Measurements from ENCODE around the gene YARS1. TPM values are rescaled to one million over a fixed set of nuclear protein-coding genes. Genes with fewer than 3 reads are reported as not detected.
"Not testable (repeated sequence)": the region's sequence is repeated elsewhere in the genome, so short reads cannot be mapped to it uniquely, and the experiment has no call there.

YARS1 gene
- total RNA-seq, 1 experiment from 2014 or later, result 120 TPM

GRCh38 chr1:32798191-32798590 is 19.0 kb downstream of the YARS1 start:
- intact Hi-C loops (cut with micrococcal nuclease; ENCODE audit: unreplicated experiment), result no loop called here
- no peaks in the 10 kb centered on the region for H3K27me3 ChIP-seq (ENCODE audit: control insufficient read depth, insufficient read depth, low read length)
- H3K27ac ChIP-seq (ENCODE audit: low read length), result no peak overlapping the region
- ChIA-PET CTCF (no interaction called here), POLR2A (no interaction called here)
- no peak for TF ChIP-seq POLR2AphosphoS5 (IDR thresholded peaks at IDR 0.05; ENCODE audit: low read depth, low read length)
- TF ChIP-seq REST (IDR thresholded peaks at IDR 0.05; ENCODE audit: insufficient read depth in 1 of 2, low read depth in 2 of 2, low read length in 1 of 2), result no peak
- TF ChIP-seq SIN3A (IDR thresholded peaks at IDR 0.05; ENCODE audit: borderline replicate concordance, insufficient read depth, low read depth, low read length), result no peak
- no peak for TF ChIP-seq TCF7L2 (IDR thresholded peaks at IDR 0.05; ENCODE audit: low read depth, low read length)
- no peak for TF ChIP-seq CTCF (IDR thresholded peaks at IDR 0.05)
- no peak overlapping the region for H3K4me3 ChIP-seq (ENCODE audit: low read depth in 2 of 2, low read length in 2 of 2)
- in situ Hi-C loops (cut with HindIII; ENCODE audit: low pct_unique_long_range_greater_than_20kb, low sequenced_read_pairs), result no loop called here
- no peak for DNase-seq (ENCODE audit: low read depth, low spot score)
- H3K4me1 ChIP-seq (ENCODE audit: control insufficient read depth, insufficient read depth, low read length), result no peaks in the 10 kb centered on the region
- peaks cover 23% of the 10 kb centered on the region for H3K36me3 ChIP-seq (ENCODE audit: control insufficient read depth, insufficient read depth, low read length)
- no peaks in the 10 kb centered on the region for H3K9me3 ChIP-seq (ENCODE audit: control insufficient read depth, insufficient read depth, low read depth, low read length)
- ATAC-seq, result peak; percentile 57; the same call in 1 of the 2 replicates
- BruUV-seq (replicated peaks), result no TSS peak

GRCh38 chr1:32797456-32797855 is 19.7 kb downstream of the YARS1 start:
- Histone ChIP-seq H3K36me3 (ENCODE audit: control insufficient read depth, insufficient read depth, low read length) (peaks cover 25% of the 10 kb centered on the region), H3K4me1 (ENCODE audit: control insufficient read depth, insufficient read depth, low read length) (no peaks in the 10 kb centered on the region), H3K4me3 (ENCODE audit: low read depth in 2 of 2, low read length in 2 of 2) (no peak overlapping the region), H3K27ac (ENCODE audit: low read length) (no peak overlapping the region), H3K9me3 (ENCODE audit: control insufficient read depth, insufficient read depth, low read depth, low read length) (no peaks in the 10 kb centered on the region), H3K27me3 (ENCODE audit: control insufficient read depth, insufficient read depth, low read length) (no peaks in the 10 kb centered on the region)
- peak; percentile 69 for ATAC-seq
- BruUV-seq (replicated peaks), result no TSS peak
- CTCF ChIA-PET, result no interaction called here
- in situ Hi-C loops (cut with HindIII; ENCODE audit: low pct_unique_long_range_greater_than_20kb, low sequenced_read_pairs), result no loop called here
- no peak for TF ChIP-seq CTCF (IDR thresholded peaks at IDR 0.05)
- no peak for TF ChIP-seq SIN3A (IDR thresholded peaks at IDR 0.05; ENCODE audit: borderline replicate concordance, insufficient read depth, low read depth, low read length)
- no peak for TF ChIP-seq POLR2AphosphoS5 (IDR thresholded peaks at IDR 0.05; ENCODE audit: low read depth, low read length)
- no peak for TF ChIP-seq TCF7L2 (IDR thresholded peaks at IDR 0.05; ENCODE audit: low read depth, low read length)
- TF ChIP-seq REST (IDR thresholded peaks at IDR 0.05; ENCODE audit: insufficient read depth in 1 of 2, low read depth in 2 of 2, low read length in 1 of 2), result no peak
- POLR2A ChIA-PET, result no interaction called here
- intact Hi-C loops (cut with micrococcal nuclease; ENCODE audit: unreplicated experiment), result no loop called here
- DNase-seq (ENCODE audit: low read depth, low spot score), result no peak

GRCh38 chr1:32795763-32796162 is 21.4 kb downstream of the YARS1 start:
- intact Hi-C loops (cut with micrococcal nuclease; ENCODE audit: unreplicated experiment); H3K4me3 ChIP-seq (ENCODE audit: low read depth in 2 of 2, low read length in 2 of 2); H3K4me1 ChIP-seq (ENCODE audit: control insufficient read depth, insufficient read depth, low read length); H3K27ac ChIP-seq (ENCODE audit: low read length); POLR2A ChIA-PET; H3K9me3 ChIP-seq (ENCODE audit: control insufficient read depth, insufficient read depth, low read depth, low read length); H3K27me3 ChIP-seq (ENCODE audit: control insufficient read depth, insufficient read depth, low read length); ATAC-seq; DNase-seq (ENCODE audit: low read depth, low spot score); BruUV-seq (replicated peaks); in situ Hi-C loops (cut with HindIII; ENCODE audit: low pct_unique_long_range_greater_than_20kb, low sequenced_read_pairs): not testable (repeated sequence)
- peaks cover 27% of the 10 kb centered on the region for H3K36me3 ChIP-seq (ENCODE audit: control insufficient read depth, insufficient read depth, low read length)
- CTCF ChIA-PET, result interaction anchor here (0.7 kb wide), 2 partner anchors 22 to 61 kb away, joined by 3 to 4 read pairs; no protein-coding TSS in a partner anchor
